ENCODE data around the gene CACNA1C.

Gene CACNA1C

GRCh38 chr12:2286461-2287131 lies 233.8 kb downstream of the CACNA1C start:
- DNase-seq = no peak

- DNase-seq = no peak
These were observed 234.4 kb downstream of the CACNA1C start for GRCh38 chr12:2287151-2287550.

GRCh38 chr12:2287589-2287988 lies 234.8 kb downstream of the CACNA1C start:
- no peak for DNase-seq

GRCh38 chr12:2288001-2288400 lies 235.2 kb downstream of the CACNA1C start:
- DNase-seq = peak; percentile 46 to 53

GRCh38 chr12:2288471-2288870 lies 235.7 kb downstream of the CACNA1C start:
- no peak for DNase-seq

GRCh38 chr12:2288875-2289274 lies 236.1 kb downstream of the CACNA1C start:
- DNase-seq = no peak

GRCh38 chr12:2289525-2289924 lies 236.7 kb downstream of the CACNA1C start:
- DNase-seq = no peak

GRCh38 chr12:2290091-2290490 lies 237.3 kb downstream of the CACNA1C start:
- DNase-seq = no peak

GRCh38 chr12:2290516-2291065 lies 237.8 kb downstream of the CACNA1C start:
- no peak for DNase-seq

- DNase-seq = peak in 1 of 2 donors; percentile 86
These were observed 238.5 kb downstream of the CACNA1C start for GRCh38 chr12:2291182-2291832.

- DNase-seq = no peak
These were observed 239.2 kb downstream of the CACNA1C start for GRCh38 chr12:2291947-2292346.

GRCh38 chr12:2292560-2292959 lies 239.8 kb downstream of the CACNA1C start:
- DNase-seq = no peak

- DNase-seq = peak; percentile 74 to 88
These were observed 242.1 kb downstream of the CACNA1C start for GRCh38 chr12:2294651-2295475.

- peak; percentile 66 to 90 for DNase-seq
These were observed 243.2 kb downstream of the CACNA1C start for GRCh38 chr12:2295941-2296461.

- no peak for DNase-seq
These were observed 244.2 kb downstream of the CACNA1C start for GRCh38 chr12:2297004-2297403.

- no peak for DNase-seq
These were observed 244.9 kb downstream of the CACNA1C start for GRCh38 chr12:2297658-2298057.

- DNase-seq = no peak
These were observed 245.9 kb downstream of the CACNA1C start for GRCh38 chr12:2298556-2299200.

- no peak for DNase-seq
These were observed 246.4 kb downstream of the CACNA1C start for GRCh38 chr12:2299206-2299605.

GRCh38 chr12:2300168-2300567 lies 247.4 kb downstream of the CACNA1C start:
- no peak for DNase-seq

GRCh38 chr12:2300886-2301285 lies 248.1 kb downstream of the CACNA1C start:
- no peak for DNase-seq

GRCh38 chr12:2301531-2302461 lies 249.0 kb downstream of the CACNA1C start:
- no peak for DNase-seq

All from inflammatory macrophage treated with lipopolysaccharide for 1 hour (primary cell).